GM13977 (cell line): ENCODE measurements around the gene PAPSS1.

Source experiments
- DNase-seq: peaks from one replicate; pipeline ENCODE4 v3.0.0; 2012; ENCODE audit warnings: low spot score
- CTCF ChIP-seq: IDR thresholded peaks from 2 replicates; pipeline ENCODE4 v1.5.1; 2012; ENCODE audit warnings: mild to moderate bottlenecking, control low read depth; ENCODE audit not compliant: insufficient read depth; ENCODE audit errors: extremely low read depth, missing control alignments
- in situ Hi-C: fragments of 300-500 bp; cut with MboI; formaldehyde crosslinking; loops from one replicate; pipeline ENCODE4 v1.12.0; 2022; ENCODE audit warnings: low sequenced_read_pairs, low pct_unique_long_range_greater_than_20kb, mixed read lengths, inconsistent platforms; ENCODE audit not compliant: unreplicated experiment

Gene PAPSS1

GRCh38 chr4:107650251-107650650 is 69.8 kb downstream of the PAPSS1 start:
- in situ Hi-C loops, result no loop called here
- DNase-seq, result no peak
- TF ChIP-seq CTCF, result no peak

GRCh38 chr4:107648178-107648991 is 71.6 kb downstream of the PAPSS1 start:
- no peak for DNase-seq
- in situ Hi-C loops, result no loop called here
- no peak for TF ChIP-seq CTCF

GRCh38 chr4:107647591-107647990 is 72.4 kb downstream of the PAPSS1 start:
- no peak for TF ChIP-seq CTCF
- no peak for DNase-seq
- in situ Hi-C loops, result no loop called here

- DNase-seq, result no peak
- no peak for TF ChIP-seq CTCF
- in situ Hi-C loops, result no loop called here
Measured at GRCh38 chr4:107645604-107646003, 74.4 kb downstream of the PAPSS1 start.

- DNase-seq, result no peak
- TF ChIP-seq CTCF, result no peak
- in situ Hi-C loops, result no loop called here
Measured at GRCh38 chr4:107643021-107643420, 77.0 kb downstream of the PAPSS1 start.

- no peak for TF ChIP-seq CTCF
- DNase-seq, result no peak
- in situ Hi-C loops, result no loop called here
Measured at GRCh38 chr4:107640878-107641277, 79.2 kb downstream of the PAPSS1 start.
